Right lobe of liver (tissue), 6 donors: ENCODE measurements around the gene FREY1. TPM values are rescaled to one million over a fixed set of nuclear protein-coding genes. Genes with fewer than 3 reads are reported as not detected.
A peak's percentile ranks its signal among the peaks of the same experiment; 100 is the strongest.

Experiments
- ATAC-seq, 4 donors: fragments of 200-7000 bp; cut with Tn5 transposase; one replicate each; pipeline ENCODE4 v1.9.1; 2020; ENCODE audit warnings: mild to moderate bottlenecking in 4 of 4, moderate library complexity in 4 of 4
- DNase-seq, 3 donors: peaks; one replicate each; pipeline ENCODE4 v3.0.0-alpha.2; 2020
- H3K27ac ChIP-seq, 3 donors: fragments of 200-600 bp; one replicate each; pipeline ENCODE4 v1.8.0; 2022
- H3K27me3 ChIP-seq, 2 donors: fragments of 200-600 bp; one replicate each; pipeline ENCODE4 v1.8.0; 2022
- H3K36me3 ChIP-seq, 4 donors: fragments of 200-600 bp; sonication (generic) in 1 of 4; one replicate each; pipeline versions ENCODE4 v1.5.1 to v1.8.0; 2017 to 2022; ENCODE audit warnings: control low read depth in 1 of 4
- H3K4me1 ChIP-seq, 4 donors: fragments of 200-600 bp; sonication (generic) in 1 of 4; one replicate each; pipeline versions ENCODE4 v1.5.1 to v1.8.0; 2017 to 2022; ENCODE audit warnings: control low read depth in 1 of 4
- H3K4me3 ChIP-seq, 3 donors: fragments of 200-600 bp; one replicate each; pipeline ENCODE4 v1.8.0; 2022
- H3K9me3 ChIP-seq, 4 donors: fragments of 200-600 bp; sonication (generic) in 1 of 4; one replicate each; pipeline versions ENCODE4 v1.5.1 to v1.8.0; 2017 to 2022; ENCODE audit warnings: control low read depth in 1 of 4
- CTCF ChIP-seq, 4 donors: fragments of 200-600 bp in 3 of 4; fragments of 450-650 bp in 1 of 4; IDR thresholded peaks; one replicate each; pipeline versions ENCODE4 v1.5.1 to v1.8.0; 2016 to 2022; ENCODE audit warnings: antibody characterized with exemption in 4 of 4, mild to moderate bottlenecking in 2 of 4
- POLR2A ChIP-seq: fragments of 450-650 bp; IDR thresholded peaks from one replicate; pipeline ENCODE4 v1.6.1; 2017; ENCODE audit warnings: antibody characterized with exemption, mild to moderate bottlenecking
- WGBS: methylation state at CpG from one replicate; pipeline ENCODE4 v1.1.6; 2018; ENCODE audit warnings: low coverage, low lambda C conversion rate; ENCODE audit not compliant: insufficient coverage; ENCODE audit errors: missing lambda C conversion rate; 5-methylcytosine and 5-hydroxymethylcytosine counted together
- intact Hi-C, 2 donors: fragments of 100-400 bp; cut with DNase I; formaldehyde crosslinking; loops; one replicate each; pipeline versions ENCODE4 v1.11.2 to v1.14.1; 2022
- total RNA-seq, 6 experiments: library from RNA; depleted of rRNA in 2 of 6; stranded (reverse); fragments of >200 nt in 2 of 6; fragmentation: NEBNext Ultra II Directional in 3 of 6; extraction: Animal tissue kit (Norgen Biotek cat#: 25700) in 3 of 6; gene quantifications; one replicate each; pipeline versions ENCODE4 v1.1.0 to v1.2.4, GENCODE V29; 2016 to 2023
- donor health status: DM: no; HTN: yes; CAD: no.
- donor health status: DM: no; HTN: no; CAD: no.
- donor health status: DM: no; HTN: no; CAD: no.
- donor health status: DM: no; HTN: yes; CAD: no.
- donor health status: DM: no; HTN: yes; CAD: no.

Gene FREY1
- total RNA-seq, 6 experiments from 2014 or later, result 0.40 to 0.90 (median 0.42) TPM; not detected in 3

GRCh38 chr11:45930951-45931570 is 24.0 kb upstream of the FREY1 start:
- ATAC-seq (no peak), DNase-seq (no peak)
- TF ChIP-seq POLR2A, result no peak
- TF ChIP-seq CTCF (IDR thresholded peaks at IDR 0.05), result no peak
- H3K4me1 ChIP-seq, result peaks cover 0 to 24% (median 11%) of the 10 kb centered on the region in 4 donors
- no peak overlapping the region for H3K4me3 ChIP-seq
- peaks cover 0 to 12% (median 3%) of the 10 kb centered on the region in 4 donors for H3K36me3 ChIP-seq
- WGBS, result 80% methylated on average over 1 of the region's 8 CpGs
- no peak overlapping the region for H3K27ac ChIP-seq
- H3K9me3 ChIP-seq, result no peaks in the 10 kb centered on the region
- intact Hi-C loops, result no loop called here
- H3K27me3 ChIP-seq, result no peaks in the 10 kb centered on the region

- DNase-seq, result peak in 1 of 3 donors; percentile 60
- no peak for ATAC-seq
- 61% methylated on average over 6 of the region's 14 CpGs for WGBS
- no peaks in the 10 kb centered on the region for H3K9me3 ChIP-seq
- peaks cover 0 to 23% (median 11%) of the 10 kb centered on the region in 4 donors for H3K4me1 ChIP-seq
- no peaks in the 10 kb centered on the region for H3K27me3 ChIP-seq
- H3K27ac ChIP-seq, result no peak overlapping the region
- TF ChIP-seq POLR2A (no peak), CTCF (IDR thresholded peaks at IDR 0.05) (no peak)
- H3K36me3 ChIP-seq, result peaks cover 0 to 5% (median 2%) of the 10 kb centered on the region in 4 donors
- H3K4me3 ChIP-seq, result no peak overlapping the region
- intact Hi-C loops, result no loop called here
Observed at GRCh38 chr11:45930031-45930794, 23.1 kb upstream of the FREY1 start.

- Histone ChIP-seq H3K27me3 (no peaks in the 10 kb centered on the region), H3K4me3 (no peak overlapping the region), H3K9me3 (no peaks in the 10 kb centered on the region), H3K36me3 (peaks cover 0 to under 1% (median 0%) of the 10 kb centered on the region in 4 donors), H3K4me1 (peaks cover 0 to 18% (median 10%) of the 10 kb centered on the region in 4 donors), H3K27ac (no peak overlapping the region)
- DNase-seq (no peak), ATAC-seq (no peak)
- intact Hi-C loops, result no loop called here
- TF ChIP-seq POLR2A (no peak), CTCF (IDR thresholded peaks at IDR 0.05) (no peak)
- WGBS, result 59% methylated on average over 3 of the region's 10 CpGs
Observed at GRCh38 chr11:45929486-45930030, 22.5 kb upstream of the FREY1 start.

- intact Hi-C loops, result no loop called here
- DNase-seq, result peak in 1 of 3 donors; percentile 41
- no peak overlapping the region for H3K27ac ChIP-seq
Observed at GRCh38 chr11:45928535-45929215, 21.6 kb upstream of the FREY1 start.

More at GRCh38 chr11:45928535-45929215, 21.6 kb upstream of the FREY1 start:
- no peaks in the 10 kb centered on the region for H3K27me3 ChIP-seq
- H3K4me3 ChIP-seq, result no peak overlapping the region
- TF ChIP-seq CTCF (IDR thresholded peaks at IDR 0.05) (no peak), POLR2A (no peak)
- peaks cover 0 to 9% (median 4%) of the 10 kb centered on the region in 4 donors for H3K4me1 ChIP-seq
- H3K9me3 ChIP-seq, result no peaks in the 10 kb centered on the region
- ATAC-seq, result no peak
- WGBS, result 87% methylated on average over 3 of the region's 13 CpGs
- no peaks in the 10 kb centered on the region for H3K36me3 ChIP-seq
